H1 (cell line): ENCODE data around the gene APC2. TPM values are rescaled to one million over a fixed set of nuclear protein-coding genes. Genes with fewer than 3 reads are reported as not detected.

Source experiments
- CTCF ChIA-PET: fragments of 300-600 bp; sonication (Branson Sonifier 250); formaldehyde crosslinking; loops from one replicate; lab custom pipeline; 2021; ENCODE audit not compliant: partially characterized antibody; lab: Charles Lee
- POLR2A ChIA-PET: fragments of 300-600 bp; sonication (Branson Sonifier 250); formaldehyde crosslinking; loops from one replicate; lab custom pipeline; 2021; ENCODE audit warnings: inconsistent platforms; ENCODE audit not compliant: partially characterized antibody; lab: Charles Lee
- DNase-seq, 2 experiments: peaks; one replicate each; pipeline versions ENCODE4 v3.0.0 to v3.0.0-alpha.2; 2010 to 2022; ENCODE audit warnings: low spot score in 2 of 2, low read depth in 1 of 2, mixed read lengths in 1 of 2
- FAIRE-seq: peaks from 2 replicates; lab custom pipeline; 2011; peaks lifted over from hg19 to GRCh38; lab: Jason Lieb, UNC
- H2AFZ ChIP-seq: 2 replicates; pipeline ENCODE4 v1.8.1; 2012; ENCODE audit warnings: low read length, inconsistent platforms
- H2AK5ac ChIP-seq: 2 replicates; pipeline ENCODE4 v1.6.1; 2013; ENCODE audit warnings: low read depth, low read length
- H2BK120ac ChIP-seq: replicated peaks from 2 replicates; pipeline ENCODE3; 2013; ENCODE audit warnings: low read depth, low read length, inconsistent platforms
- H2BK12ac ChIP-seq: 2 replicates; pipeline ENCODE4 v1.6.1; 2013; ENCODE audit warnings: low read depth, low read length
- H2BK15ac ChIP-seq: 2 replicates; pipeline ENCODE4 v1.6.1; 2013; ENCODE audit warnings: low read length
- H2BK20ac ChIP-seq: 2 replicates; pipeline ENCODE4 v1.6.1; 2013; ENCODE audit warnings: low read length
- H2BK5ac ChIP-seq: 2 replicates; pipeline ENCODE4 v1.6.1; 2013; ENCODE audit warnings: low read depth, low read length
- H3K14ac ChIP-seq: 2 replicates; pipeline ENCODE4 v1.6.1; 2013; ENCODE audit warnings: inconsistent platforms; ENCODE audit not compliant: insufficient read length
- H3K18ac ChIP-seq: 2 replicates; pipeline ENCODE4 v1.6.1; 2013; ENCODE audit warnings: low read length; ENCODE audit errors: extremely low read depth
- H3K23ac ChIP-seq: 2 replicates; pipeline ENCODE4 v1.6.1; 2013; ENCODE audit warnings: inconsistent platforms; ENCODE audit not compliant: insufficient read length
- H3K23me2 ChIP-seq: 2 replicates; pipeline ENCODE4 v1.6.1; 2013; ENCODE audit warnings: low read depth, low read length
- H3K27ac ChIP-seq: 2 replicates; pipeline ENCODE4 v1.6.1; 2011; ENCODE audit warnings: low read depth, low read length, inconsistent platforms
- H3K27me3 ChIP-seq, 4 experiments: replicated peaks in 1 of 4; 1 replicate in 1 of 4; 2 replicates in 3 of 4; pipeline versions ENCODE4 v1.6.1 to v1.8.1; 2011 to 2013; ENCODE audit warnings: low read length in 3 of 4, mild to moderate bottlenecking in 3 of 4, inconsistent platforms in 2 of 4, mixed read lengths in 2 of 4, moderate library complexity in 1 of 4; ENCODE audit not compliant: control insufficient read depth in 3 of 4, insufficient read depth in 3 of 4; ENCODE audit errors: extremely low read depth in 1 of 4
- H3K36me3 ChIP-seq, 4 experiments: 2 replicates each; pipeline versions ENCODE4 v1.6.1 to v1.8.1; 2011 to 2013; ENCODE audit warnings: mild to moderate bottlenecking in 4 of 4, low read length in 3 of 4, moderate library complexity in 2 of 4, control low read depth in 1 of 4, inconsistent platforms in 1 of 4; ENCODE audit not compliant: insufficient read depth in 4 of 4, control insufficient read depth in 2 of 4
- H3K4ac ChIP-seq: replicated peaks from 2 replicates; pipeline ENCODE3; 2013; ENCODE audit warnings: low read length, low read depth, mixed read lengths, inconsistent platforms; ENCODE audit not compliant: insufficient read length
- H3K4me1 ChIP-seq, 4 experiments: replicated peaks in 1 of 4; 1 replicate in 1 of 4; 2 replicates in 3 of 4; pipeline versions ENCODE4 v1.6.1 to v1.8.1; 2011 to 2013; ENCODE audit warnings: low read length in 3 of 4, inconsistent platforms in 2 of 4, mixed read lengths in 1 of 4; ENCODE audit not compliant: insufficient read depth in 4 of 4, control insufficient read depth in 3 of 4
- H3K4me2 ChIP-seq, 2 experiments: 2 replicates each; pipeline versions ENCODE4 v1.6.1 to v1.8.1; 2011 to 2013; ENCODE audit warnings: low read depth in 2 of 2, low read length in 2 of 2, control low read depth in 1 of 2, inconsistent platforms in 1 of 2, mild to moderate bottlenecking in 1 of 2; ENCODE audit not compliant: insufficient read depth in 1 of 2
- H3K4me3 ChIP-seq, 4 experiments: fragments of 200-600, 300-600 bp in 1 of 4; sonication (generic), shearing (Covaris generic), sonication (Bioruptor Twin) in 1 of 4; 2 replicates each; pipeline versions ENCODE4 v1.5.1 to v1.8.1; 2011 to 2016; ENCODE audit warnings: low read length in 4 of 4, low read depth in 3 of 4, control low read depth in 2 of 4, inconsistent platforms in 2 of 4, mild to moderate bottlenecking in 2 of 4, mixed read lengths in 1 of 4, moderate library complexity in 1 of 4; ENCODE audit not compliant: insufficient read depth in 2 of 4; ENCODE audit errors: extremely low read depth in 1 of 4
- H3K56ac ChIP-seq: replicated peaks from 2 replicates; pipeline ENCODE3; 2013; ENCODE audit warnings: low read depth, mild to moderate bottlenecking, mixed read lengths, low read length, inconsistent platforms; ENCODE audit not compliant: insufficient read length
- H3K79me1 ChIP-seq: 2 replicates; pipeline ENCODE4 v1.6.1; 2013; ENCODE audit warnings: low read depth, low read length, control low read depth
- H3K79me2 ChIP-seq, 2 experiments: 2 replicates each; pipeline versions ENCODE4 v1.6.1 to v1.8.1; 2012 to 2013; ENCODE audit warnings: low read length in 2 of 2, mild to moderate bottlenecking in 2 of 2, inconsistent platforms in 1 of 2; ENCODE audit not compliant: insufficient read depth in 2 of 2, control insufficient read depth in 1 of 2
- H3K9ac ChIP-seq, 4 experiments: replicated peaks in 1 of 4; 1 replicate in 1 of 4; 2 replicates in 3 of 4; pipeline versions ENCODE4 v1.6.1 to v1.8.1; 2011 to 2013; ENCODE audit warnings: low read depth in 3 of 4, low read length in 3 of 4, control low read depth in 2 of 4, mild to moderate bottlenecking in 2 of 4, moderate library complexity in 2 of 4, inconsistent platforms in 1 of 4; ENCODE audit errors: extremely low read depth in 1 of 4
- H3K9me3 ChIP-seq, 2 experiments: 2 replicates each; pipeline versions ENCODE4 v1.6.1 to v1.8.1; 2012 to 2013; ENCODE audit warnings: mild to moderate bottlenecking in 2 of 2, moderate library complexity in 2 of 2, control low read depth in 1 of 2, inconsistent platforms in 1 of 2, low read depth in 1 of 2, low read length in 1 of 2, mixed read lengths in 1 of 2; ENCODE audit not compliant: insufficient read depth in 2 of 2
- H4K20me1 ChIP-seq, 2 experiments: replicated peaks in 1 of 2; 2 replicates each; pipeline versions ENCODE3 to v1.8.1; 2011 to 2013; ENCODE audit warnings: inconsistent platforms in 2 of 2, low read length in 2 of 2, mild to moderate bottlenecking in 1 of 2; ENCODE audit not compliant: insufficient read depth in 2 of 2, control insufficient read depth in 1 of 2
- H4K5ac ChIP-seq: 2 replicates; pipeline ENCODE4 v1.6.1; 2013; ENCODE audit warnings: low read length, low read depth, mixed read lengths, inconsistent platforms; ENCODE audit not compliant: insufficient read length
- H4K8ac ChIP-seq: 2 replicates; pipeline ENCODE4 v1.8.0; 2013; ENCODE audit warnings: mild to moderate bottlenecking, moderate library complexity, low read length, inconsistent platforms; ENCODE audit not compliant: insufficient read depth; ENCODE audit errors: extremely low read depth
- H4K91ac ChIP-seq: replicated peaks from 2 replicates; pipeline ENCODE3; 2013; ENCODE audit warnings: low read length, mixed read lengths, inconsistent platforms; ENCODE audit not compliant: insufficient read length
- ASH2L ChIP-seq: fragments of 200-600, 300-600 bp; sonication (generic); IDR thresholded peaks from one replicate; pipeline ENCODE4 v1.7.1; 2017; ENCODE audit warnings: low read length
- EZH2 ChIP-seq: fragments of 200-600 bp; sonication (generic); IDR thresholded peaks from 2 replicates; pipeline ENCODE4 v1.7.1; 2012; ENCODE audit warnings: low read depth, mild to moderate bottlenecking, moderate library complexity, low read length, inconsistent platforms; ENCODE audit not compliant: severe bottlenecking
- FOSL1 ChIP-seq: IDR thresholded peaks from 2 replicates; pipeline ENCODE4 v1.6.1; 2011; ENCODE audit warnings: mild to moderate bottlenecking, low read depth, low read length, moderate library complexity; ENCODE audit not compliant: insufficient read depth
- GABPA ChIP-seq: IDR thresholded peaks from 2 replicates; pipeline ENCODE4 v1.6.1; 2011; ENCODE audit warnings: mild to moderate bottlenecking, low read length, moderate library complexity, borderline replicate concordance; ENCODE audit not compliant: insufficient read depth
- SAP30 ChIP-seq: fragments of 300-600 bp; sonication (generic); IDR thresholded peaks from 2 replicates; pipeline ENCODE4 v1.7.1; 2012; ENCODE audit warnings: low read length, moderate library complexity, mild to moderate bottlenecking, inconsistent platforms; ENCODE audit not compliant: insufficient read depth, insufficient replicate concordance
- SP2 ChIP-seq: IDR thresholded peaks from 2 replicates; pipeline ENCODE4 v1.6.1; 2012; ENCODE audit warnings: mild to moderate bottlenecking, low read length, inconsistent platforms
- SUZ12 ChIP-seq: fragments of 200-600 bp; sonication (generic); IDR thresholded peaks from 2 replicates; pipeline ENCODE4 v1.6.1; 2012; ENCODE audit warnings: mild to moderate bottlenecking, inconsistent platforms, low read length, moderate library complexity, mixed read lengths
- TBP ChIP-seq: IDR thresholded peaks from 2 replicates; pipeline ENCODE4 v1.6.1; 2011; ENCODE audit warnings: low read depth, low read length, improper control_type of control experiment
- TCF12 ChIP-seq: IDR thresholded peaks from 2 replicates; pipeline ENCODE4 v1.6.1; 2011; ENCODE audit warnings: low read depth, mild to moderate bottlenecking, low read length
- ZNF274 ChIP-seq: IDR thresholded peaks from 2 replicates; pipeline ENCODE4 v1.7.0; 2012; ENCODE audit warnings: low read length, borderline replicate concordance; ENCODE audit errors: extremely low read depth
- WGBS, 2 experiments: shearing (Covaris generic) in 1 of 2; methylation state at CpG; one replicate each; pipeline versions ENCODE4 v1.1.6 to v1.1.7; 2013 to 2015; ENCODE audit warnings: low lambda C conversion rate in 2 of 2, mixed read lengths in 2 of 2, inconsistent platforms in 1 of 2, low coverage in 1 of 2, missing lambda C conversion rate in 1 of 2; ENCODE audit not compliant: insufficient replicate concordance in 2 of 2, insufficient coverage in 1 of 2, insufficient read length in 1 of 2; ENCODE audit errors: extremely low coverage in 1 of 2, missing lambda C conversion rate in 1 of 2; 5-methylcytosine and 5-hydroxymethylcytosine counted together
- polyA plus RNA-seq, 7 experiments: library from polyadenylated mRNA; depleted of rRNA in 3 of 7; stranded (reverse) in 5 of 7; unstranded in 2 of 7; fragments of >200 nt in 5 of 7; fragments of 200-250 nt in 2 of 7; gene quantifications; 1 replicate in 5 of 7; 2 replicates in 1 of 7; 4 replicates in 1 of 7; pipeline versions ENCODE4 v1.2.1 to v1.2.3, GENCODE V29; 2011 to 2013; ENCODE audit warnings: missing spikeins in 2 of 7, mixed read lengths in 2 of 7
- total RNA-seq: library from RNA; stranded (reverse); fragmentation: NEBNext Ultra II Directional; extraction: Animal tissue kit (Norgen Biotek cat#: 25700); gene quantifications from 2 replicates; pipeline ENCODE4 v1.2.1, GENCODE V29; 2021

APC2 gene
- total and polyA plus RNA-seq, 2 of the 8 experiments (the other 6 are each of a cell fraction or from before 2014, with no cell fraction given), result 1.3 to 4.1 TPM

DNA sequence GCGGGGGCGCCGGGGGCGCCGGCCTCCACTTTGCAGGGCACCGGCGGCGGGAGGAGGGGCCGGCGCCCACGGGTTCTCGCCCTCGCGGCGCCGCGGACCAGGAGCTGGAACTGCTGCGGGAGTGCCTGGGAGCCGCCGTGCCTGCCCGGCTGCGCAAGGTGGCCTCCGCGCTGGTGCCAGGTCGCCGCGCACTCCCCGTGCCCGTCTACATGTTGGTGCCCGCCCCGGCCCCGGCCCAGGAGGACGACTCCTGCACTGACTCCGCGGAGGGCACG, 17.2 kb downstream of the APC2 start:
- Histone ChIP-seq H3K27ac (no peak overlapping the region), H3K14ac (no peak overlapping the region), H3K4ac (no peak overlapping the region), H2BK12ac (no peak overlapping the region), H3K9me3 (peaks cover 0 to 7% of the 10 kb centered on the region in 2 experiments; a peak in 1 of 4 replicates), H3K23me2 (peaks cover 13% of the 10 kb centered on the region; the same call in 1 of the 2 replicates), H2AFZ (no peak overlapping the region), H3K23ac (no peak overlapping the region), H3K79me2 (no peaks in the 10 kb centered on the region), H2AK5ac (no peak overlapping the region), H3K4me3 (peak overlapping the region in 3 of 4 experiments; percentile 11 to 51 (median 23); a peak in 5 of 8 replicates), H2BK5ac (no peak overlapping the region), H3K4me2 (peak overlapping the region; percentile 64 to 86), H3K56ac (no peak overlapping the region), H4K5ac (no peak overlapping the region), H2BK15ac (no peak overlapping the region), H3K36me3 (peaks cover 0 to 41% (median 0%) of the 10 kb centered on the region in 4 experiments; a peak in 2 of 8 replicates), H4K91ac (no peak overlapping the region), H3K4me1 (peaks cover 0 to 51% (median 26%) of the 10 kb centered on the region in 4 experiments; a peak in 5 of 7 replicates), H2BK20ac (no peak overlapping the region), H4K20me1 (peaks cover 15 to 42% of the 10 kb centered on the region in 2 experiments), H3K79me1 (no peaks in the 10 kb centered on the region), H2BK120ac (no peak overlapping the region), H3K27me3 (peaks cover 65 to 82% (median 81%) of the 10 kb centered on the region in 4 experiments), H3K9ac (no peak overlapping the region), H4K8ac (peak overlapping the region; percentile 85; the same call in 1 of the 2 replicates), H3K18ac (no peak overlapping the region)
- ChIA-PET POLR2A (interaction anchor here (0.7 to 5.5 kb wide), 11 partner anchors 8 to 397 kb away, joined by 3 to 72 read pairs (median 5); partner anchors contain the start of genes APC2 and CIRBP), CTCF (interaction anchor here (0.9 to 5.5 kb wide), 9 partner anchors 10 to 391 kb away, joined by 3 to 53 read pairs (median 6); no protein-coding TSS in a partner anchor)
- 12% methylated on average over 32 of the region's 36 CpGs; no CpG with 5 or more reads in 1 of the 2 experiments for WGBS, 2 experiments
- DNase-seq (no peak), FAIRE-seq (no peak)
- TF ChIP-seq TCF12 (no peak), SUZ12 (peak; percentile 45), TBP (no peak), ASH2L (no peak), SP2 (no peak), SAP30 (no peak), GABPA (no peak), ZNF274 (no peak), EZH2 (peak; percentile 61), FOSL1 (no peak)
